Ovary (tissue), 3 donors: ENCODE measurements around the gene SFMBT2.

Experiments
- EP300 ChIP-seq: sonication (generic); formaldehyde crosslinking; IDR thresholded peaks from one replicate; pipeline ENCODE4 v1.6.1; 2017; ENCODE audit warnings: antibody characterized with exemption
- POLR2A ChIP-seq: fragments of 450-650 bp; IDR thresholded peaks from one replicate; pipeline ENCODE4 v1.6.1; 2017; ENCODE audit warnings: antibody characterized with exemption, mild to moderate bottlenecking, moderate library complexity
- TF ChIP-seq, protein P1 (sequence below), 3 donors: fragments of 450-650 bp in 2 of 3; fragments of 200-600 bp in 1 of 3; IDR thresholded peaks; one replicate each; pipeline versions ENCODE4 v1.5.1 to v1.8.0; 2016 to 2022; ENCODE audit warnings: antibody characterized with exemption in 3 of 3, mild to moderate bottlenecking in 1 of 3
- donor health status: DM: no; HTN: no; CAD: no.

DNA sequence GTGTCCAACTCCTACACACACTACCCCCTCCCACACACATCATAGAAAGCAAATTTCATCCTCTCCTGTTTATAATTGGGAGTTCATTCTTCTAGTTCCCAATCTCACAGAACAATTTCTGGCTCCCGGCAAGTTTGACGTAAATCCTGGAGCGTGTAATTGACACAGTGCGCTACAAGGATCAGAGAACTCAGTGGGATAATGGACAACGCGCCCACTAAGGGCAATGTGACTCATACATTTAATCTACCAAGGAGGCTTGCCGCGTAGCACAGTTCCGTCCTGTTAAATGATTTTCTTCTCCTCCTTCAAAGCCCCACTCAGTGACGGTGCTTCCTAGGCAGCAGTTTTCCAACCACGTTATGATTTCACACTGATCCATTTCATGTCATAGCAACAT, 277.6 kb downstream of the SFMBT2 start:
- TF ChIP-seq, protein P1, sequence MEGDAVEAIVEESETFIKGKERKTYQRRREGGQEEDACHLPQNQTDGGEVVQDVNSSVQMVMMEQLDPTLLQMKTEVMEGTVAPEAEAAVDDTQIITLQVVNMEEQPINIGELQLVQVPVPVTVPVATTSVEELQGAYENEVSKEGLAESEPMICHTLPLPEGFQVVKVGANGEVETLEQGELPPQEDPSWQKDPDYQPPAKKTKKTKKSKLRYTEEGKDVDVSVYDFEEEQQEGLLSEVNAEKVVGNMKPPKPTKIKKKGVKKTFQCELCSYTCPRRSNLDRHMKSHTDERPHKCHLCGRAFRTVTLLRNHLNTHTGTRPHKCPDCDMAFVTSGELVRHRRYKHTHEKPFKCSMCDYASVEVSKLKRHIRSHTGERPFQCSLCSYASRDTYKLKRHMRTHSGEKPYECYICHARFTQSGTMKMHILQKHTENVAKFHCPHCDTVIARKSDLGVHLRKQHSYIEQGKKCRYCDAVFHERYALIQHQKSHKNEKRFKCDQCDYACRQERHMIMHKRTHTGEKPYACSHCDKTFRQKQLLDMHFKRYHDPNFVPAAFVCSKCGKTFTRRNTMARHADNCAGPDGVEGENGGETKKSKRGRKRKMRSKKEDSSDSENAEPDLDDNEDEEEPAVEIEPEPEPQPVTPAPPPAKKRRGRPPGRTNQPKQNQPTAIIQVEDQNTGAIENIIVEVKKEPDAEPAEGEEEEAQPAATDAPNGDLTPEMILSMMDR (IDR thresholded peaks at IDR 0.05), result no peak
- TF ChIP-seq POLR2A (no peak), EP300 (no peak)
